ENCODE results near the gene CCDC60. TPM values are rescaled to one million over a fixed set of nuclear protein-coding genes. Genes with fewer than 3 reads are reported as not detected.

CCDC60 gene
- total and polyA plus RNA-seq, 4 experiments from 2014 or later = not detected

- H3K4me1 ChIP-seq (ENCODE audit: insufficient read depth, low read length) = no peaks in the 10 kb centered on the region
- POLR2A ChIA-PET (ENCODE audit: partially characterized antibody) = no interaction called here
- DNase-seq = no peak
- peaks cover 0 to 3% (median 0%) of the 10 kb centered on the region in 8 donors for H3K9me3 Mint-ChIP-seq
- H3K9me3 ChIP-seq (ENCODE audit: control insufficient read depth in 1 of 2, low read length in 2 of 2) = no peaks in the 10 kb centered on the region
- H3K27me3 ChIP-seq (ENCODE audit: insufficient read depth, low read length) = no peaks in the 10 kb centered on the region
- intact Hi-C loops (cut with micrococcal nuclease) = no loop called here
- H3K4me1 Mint-ChIP-seq = no peaks in the 10 kb centered on the region
- H3K36me3 ChIP-seq (ENCODE audit: insufficient read depth, low read length) = no peaks in the 10 kb centered on the region
- no peak overlapping the region for H3K27ac Mint-ChIP-seq
- H3K4me3 Mint-ChIP-seq = no peak overlapping the region
- no peak overlapping the region for H3K4me3 ChIP-seq (ENCODE audit: low read length in 2 of 2)
- H3K27ac ChIP-seq (ENCODE audit: low read depth, low read length) = no peak overlapping the region
- peaks cover 1 to 3% of the 10 kb centered on the region in 2 donors for H3K27me3 Mint-ChIP-seq
- no peaks in the 10 kb centered on the region for H3K36me3 Mint-ChIP-seq
- CTCF ChIA-PET (ENCODE audit: partially characterized antibody) = interaction anchor here (1.0 kb wide), 2 partner anchors 14 to 16 kb away, joined by 3 read pairs; no protein-coding TSS in a partner anchor
Measured at GRCh38 chr12:119399301-119399700, 64.8 kb downstream of the CCDC60 start.

GRCh38 chr12:119406308-119406707 lies 71.8 kb downstream of the CCDC60 start:
- Histone ChIP-seq H3K9me3 (ENCODE audit: control insufficient read depth in 1 of 2, low read length in 2 of 2) (no peaks in the 10 kb centered on the region), H3K4me1 (ENCODE audit: insufficient read depth, low read length) (no peaks in the 10 kb centered on the region), H3K27me3 (ENCODE audit: insufficient read depth, low read length) (no peaks in the 10 kb centered on the region), H3K36me3 (ENCODE audit: insufficient read depth, low read length) (no peaks in the 10 kb centered on the region), H3K27ac (ENCODE audit: low read depth, low read length) (no peak overlapping the region), H3K4me3 (ENCODE audit: low read length in 2 of 2) (no peak overlapping the region)
- POLR2A ChIA-PET (ENCODE audit: partially characterized antibody) = no interaction called here
- Mint-ChIP-seq H3K27me3 (peaks cover 10 to 11% of the 10 kb centered on the region in 2 donors), H3K4me3 (no peak overlapping the region), H3K9me3 (peaks cover 0 to 4% (median 0%) of the 10 kb centered on the region in 8 donors), H3K36me3 (no peaks in the 10 kb centered on the region), H3K4me1 (peaks cover 0 to 1% (median 0%) of the 10 kb centered on the region in 4 donors), H3K27ac (no peak overlapping the region)
- intact Hi-C loops (cut with micrococcal nuclease) = no loop called here
- CTCF ChIA-PET (ENCODE audit: partially characterized antibody) = no interaction called here
- DNase-seq = no peak

- no peak overlapping the region for H3K4me3 ChIP-seq (ENCODE audit: low read length in 2 of 2)
- Mint-ChIP-seq H3K4me1 (peaks cover 0 to 1% (median 0%) of the 10 kb centered on the region in 4 donors), H3K9me3 (peaks cover 0 to 4% (median 0%) of the 10 kb centered on the region in 8 donors), H3K4me3 (no peak overlapping the region), H3K36me3 (no peaks in the 10 kb centered on the region), H3K27me3 (peaks cover 8 to 15% of the 10 kb centered on the region in 2 donors), H3K27ac (no peak overlapping the region)
- ChIA-PET POLR2A (ENCODE audit: partially characterized antibody) (no interaction called here), CTCF (ENCODE audit: partially characterized antibody) (no interaction called here)
- no peaks in the 10 kb centered on the region for H3K4me1 ChIP-seq (ENCODE audit: insufficient read depth, low read length)
- H3K9me3 ChIP-seq (ENCODE audit: control insufficient read depth in 1 of 2, low read length in 2 of 2) = no peaks in the 10 kb centered on the region
- DNase-seq = no peak
- intact Hi-C loops (cut with micrococcal nuclease) = no loop called here
- no peak overlapping the region for H3K27ac ChIP-seq (ENCODE audit: low read depth, low read length)
- H3K36me3 ChIP-seq (ENCODE audit: insufficient read depth, low read length) = no peaks in the 10 kb centered on the region
- H3K27me3 ChIP-seq (ENCODE audit: insufficient read depth, low read length) = no peaks in the 10 kb centered on the region
Measured at GRCh38 chr12:119406811-119407210, 72.3 kb downstream of the CCDC60 start.

- no peaks in the 10 kb centered on the region for H3K27me3 ChIP-seq (ENCODE audit: insufficient read depth, low read length)
- peaks cover 0 to 4% (median 0%) of the 10 kb centered on the region in 8 donors for H3K9me3 Mint-ChIP-seq
- no peak for DNase-seq
- H3K36me3 ChIP-seq (ENCODE audit: insufficient read depth, low read length) = no peaks in the 10 kb centered on the region
- ChIA-PET CTCF (ENCODE audit: partially characterized antibody) (no interaction called here), POLR2A (ENCODE audit: partially characterized antibody) (interaction anchor here (0.6 kb wide), 1 partner anchor 1459 kb away, joined by 3 read pairs; no protein-coding TSS in a partner anchor)
- H3K4me3 Mint-ChIP-seq = no peak overlapping the region
- H3K36me3 Mint-ChIP-seq = no peaks in the 10 kb centered on the region
- no peak overlapping the region for H3K4me3 ChIP-seq (ENCODE audit: low read length in 2 of 2)
- intact Hi-C loops (cut with micrococcal nuclease) = no loop called here
- H3K27ac ChIP-seq (ENCODE audit: low read depth, low read length) = no peak overlapping the region
- peaks cover 0 to 5% (median 0%) of the 10 kb centered on the region in 4 donors for H3K4me1 Mint-ChIP-seq
- H3K27me3 Mint-ChIP-seq = peaks cover 8 to 20% of the 10 kb centered on the region in 2 donors
- no peaks in the 10 kb centered on the region for H3K4me1 ChIP-seq (ENCODE audit: insufficient read depth, low read length)
- no peak overlapping the region for H3K27ac Mint-ChIP-seq
- no peaks in the 10 kb centered on the region for H3K9me3 ChIP-seq (ENCODE audit: control insufficient read depth in 1 of 2, low read length in 2 of 2)
Measured at GRCh38 chr12:119409043-119409442, 74.5 kb downstream of the CCDC60 start.

- H3K27me3 ChIP-seq (ENCODE audit: insufficient read depth, low read length) = no peaks in the 10 kb centered on the region
- Mint-ChIP-seq H3K36me3 (no peaks in the 10 kb centered on the region), H3K27me3 (peaks cover 14 to 18% of the 10 kb centered on the region in 2 donors), H3K4me3 (peak overlapping the region in 1 of 8 donors; percentile 53), H3K4me1 (peaks cover 0 to 5% (median 0%) of the 10 kb centered on the region in 4 donors), H3K9me3 (peaks cover 0 to 4% (median 0%) of the 10 kb centered on the region in 8 donors), H3K27ac (no peak overlapping the region)
- no peak for DNase-seq
- no peaks in the 10 kb centered on the region for H3K9me3 ChIP-seq (ENCODE audit: control insufficient read depth in 1 of 2, low read length in 2 of 2)
- ChIA-PET CTCF (ENCODE audit: partially characterized antibody) (interaction anchor here (1.1 kb wide), 1 partner anchor 27 kb away, joined by 3 read pairs; no protein-coding TSS in a partner anchor), POLR2A (ENCODE audit: partially characterized antibody) (no interaction called here)
- H3K4me3 ChIP-seq (ENCODE audit: low read length in 2 of 2) = no peak overlapping the region
- no peaks in the 10 kb centered on the region for H3K36me3 ChIP-seq (ENCODE audit: insufficient read depth, low read length)
- intact Hi-C loops (cut with micrococcal nuclease) = no loop called here
- no peaks in the 10 kb centered on the region for H3K4me1 ChIP-seq (ENCODE audit: insufficient read depth, low read length)
- H3K27ac ChIP-seq (ENCODE audit: low read depth, low read length) = no peak overlapping the region
Measured at GRCh38 chr12:119410396-119410795, 75.9 kb downstream of the CCDC60 start.

GRCh38 chr12:119412306-119412705 lies 77.8 kb downstream of the CCDC60 start:
- Mint-ChIP-seq H3K27me3 (peaks cover 12 to 16% of the 10 kb centered on the region in 2 donors), H3K27ac (no peak overlapping the region), H3K4me3 (no peak overlapping the region), H3K4me1 (peaks cover 0 to 5% (median 0%) of the 10 kb centered on the region in 4 donors), H3K9me3 (peaks cover 0 to 4% (median 0%) of the 10 kb centered on the region in 8 donors), H3K36me3 (no peaks in the 10 kb centered on the region)
- Histone ChIP-seq H3K9me3 (ENCODE audit: control insufficient read depth in 1 of 2, low read length in 2 of 2) (no peaks in the 10 kb centered on the region), H3K27ac (ENCODE audit: low read depth, low read length) (no peak overlapping the region), H3K4me3 (ENCODE audit: low read length in 2 of 2) (no peak overlapping the region), H3K36me3 (ENCODE audit: insufficient read depth, low read length) (no peaks in the 10 kb centered on the region), H3K27me3 (ENCODE audit: insufficient read depth, low read length) (no peaks in the 10 kb centered on the region), H3K4me1 (ENCODE audit: insufficient read depth, low read length) (no peaks in the 10 kb centered on the region)
- no peak for DNase-seq
- ChIA-PET CTCF (ENCODE audit: partially characterized antibody) (interaction anchor here (0.8 to 1.7 kb wide), 3 partner anchors 10 to 31 kb away, joined by 3 to 4 read pairs (median 3); no protein-coding TSS in a partner anchor), POLR2A (ENCODE audit: partially characterized antibody) (no interaction called here)
- intact Hi-C loops (cut with micrococcal nuclease) = no loop called here

- Histone ChIP-seq H3K27me3 (ENCODE audit: insufficient read depth, low read length) (no peaks in the 10 kb centered on the region), H3K4me1 (ENCODE audit: insufficient read depth, low read length) (no peaks in the 10 kb centered on the region), H3K27ac (ENCODE audit: low read depth, low read length) (no peak overlapping the region), H3K4me3 (ENCODE audit: low read length in 2 of 2) (no peak overlapping the region), H3K36me3 (ENCODE audit: insufficient read depth, low read length) (no peaks in the 10 kb centered on the region), H3K9me3 (ENCODE audit: control insufficient read depth in 1 of 2, low read length in 2 of 2) (no peaks in the 10 kb centered on the region)
- Mint-ChIP-seq H3K9me3 (peaks cover 0 to 4% (median 0%) of the 10 kb centered on the region in 8 donors), H3K4me1 (peaks cover 0 to 5% (median 0%) of the 10 kb centered on the region in 4 donors), H3K4me3 (no peak overlapping the region), H3K27me3 (peaks cover 12 to 19% of the 10 kb centered on the region in 2 donors), H3K27ac (no peak overlapping the region), H3K36me3 (no peaks in the 10 kb centered on the region)
- DNase-seq = no peak
- intact Hi-C loops (cut with micrococcal nuclease) = no loop called here
- CTCF ChIA-PET (ENCODE audit: partially characterized antibody) = interaction anchor here (0.7 to 2.5 kb wide), 7 partner anchors 10 to 1007 kb away, joined by 3 to 5 read pairs (median 3); no protein-coding TSS in a partner anchor
- POLR2A ChIA-PET (ENCODE audit: partially characterized antibody) = interaction anchor here (0.5 kb wide), 1 partner anchor 1002 kb away, joined by 3 read pairs; no protein-coding TSS in a partner anchor
Measured at GRCh38 chr12:119412811-119413794, 78.6 kb downstream of the CCDC60 start.

Measured in CD4-positive, alpha-beta memory T cell (primary cell).